VCaP (cell line): ENCODE measurements around the gene ASB16.

ENCODE experiments used
- H3K27ac ChIP-seq: fragments of 450-650 bp; 2 replicates; pipeline ENCODE4 v1.5.1; 2017
- TF ChIP-seq, protein P1 (sequence below): fragments of 450-650 bp; conservative IDR thresholded peaks from 2 replicates; pipeline ENCODE4 v1.5.1; 2017; ENCODE audit warnings: mild to moderate bottlenecking, moderate library complexity

Gene ASB16

DNA sequence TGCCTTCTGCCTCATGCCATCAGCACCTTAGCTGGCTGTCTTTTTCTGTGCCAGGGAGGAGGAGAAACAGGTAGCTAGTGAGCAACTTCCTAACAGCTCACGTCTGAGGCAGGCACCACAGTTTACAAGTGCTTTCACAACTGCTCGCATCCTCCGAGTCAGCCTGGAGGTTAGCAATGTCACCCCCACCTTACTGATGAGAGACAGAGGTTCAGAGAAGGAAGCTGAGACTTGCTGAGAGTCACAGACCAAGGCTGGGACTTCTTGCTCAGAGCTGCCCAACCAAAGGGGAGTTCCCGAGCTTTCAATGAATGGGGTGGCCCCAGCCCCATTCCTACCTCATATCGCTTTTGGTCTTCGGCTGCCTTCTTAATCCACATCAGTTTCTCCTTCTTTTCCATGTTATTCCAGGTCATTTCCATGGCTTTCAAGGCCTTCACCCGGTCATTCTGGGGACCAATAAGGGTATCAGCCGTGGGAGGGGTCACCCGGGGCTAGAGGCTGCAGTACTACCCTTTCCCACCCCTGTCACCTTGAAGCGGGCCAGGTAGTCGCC lies 39.4 kb downstream of the ASB16 start:
- no peak overlapping the region; the same call in 1 of the 2 replicates for H3K27ac ChIP-seq
- TF ChIP-seq, protein P1, sequence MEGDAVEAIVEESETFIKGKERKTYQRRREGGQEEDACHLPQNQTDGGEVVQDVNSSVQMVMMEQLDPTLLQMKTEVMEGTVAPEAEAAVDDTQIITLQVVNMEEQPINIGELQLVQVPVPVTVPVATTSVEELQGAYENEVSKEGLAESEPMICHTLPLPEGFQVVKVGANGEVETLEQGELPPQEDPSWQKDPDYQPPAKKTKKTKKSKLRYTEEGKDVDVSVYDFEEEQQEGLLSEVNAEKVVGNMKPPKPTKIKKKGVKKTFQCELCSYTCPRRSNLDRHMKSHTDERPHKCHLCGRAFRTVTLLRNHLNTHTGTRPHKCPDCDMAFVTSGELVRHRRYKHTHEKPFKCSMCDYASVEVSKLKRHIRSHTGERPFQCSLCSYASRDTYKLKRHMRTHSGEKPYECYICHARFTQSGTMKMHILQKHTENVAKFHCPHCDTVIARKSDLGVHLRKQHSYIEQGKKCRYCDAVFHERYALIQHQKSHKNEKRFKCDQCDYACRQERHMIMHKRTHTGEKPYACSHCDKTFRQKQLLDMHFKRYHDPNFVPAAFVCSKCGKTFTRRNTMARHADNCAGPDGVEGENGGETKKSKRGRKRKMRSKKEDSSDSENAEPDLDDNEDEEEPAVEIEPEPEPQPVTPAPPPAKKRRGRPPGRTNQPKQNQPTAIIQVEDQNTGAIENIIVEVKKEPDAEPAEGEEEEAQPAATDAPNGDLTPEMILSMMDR: no peak

DNA sequence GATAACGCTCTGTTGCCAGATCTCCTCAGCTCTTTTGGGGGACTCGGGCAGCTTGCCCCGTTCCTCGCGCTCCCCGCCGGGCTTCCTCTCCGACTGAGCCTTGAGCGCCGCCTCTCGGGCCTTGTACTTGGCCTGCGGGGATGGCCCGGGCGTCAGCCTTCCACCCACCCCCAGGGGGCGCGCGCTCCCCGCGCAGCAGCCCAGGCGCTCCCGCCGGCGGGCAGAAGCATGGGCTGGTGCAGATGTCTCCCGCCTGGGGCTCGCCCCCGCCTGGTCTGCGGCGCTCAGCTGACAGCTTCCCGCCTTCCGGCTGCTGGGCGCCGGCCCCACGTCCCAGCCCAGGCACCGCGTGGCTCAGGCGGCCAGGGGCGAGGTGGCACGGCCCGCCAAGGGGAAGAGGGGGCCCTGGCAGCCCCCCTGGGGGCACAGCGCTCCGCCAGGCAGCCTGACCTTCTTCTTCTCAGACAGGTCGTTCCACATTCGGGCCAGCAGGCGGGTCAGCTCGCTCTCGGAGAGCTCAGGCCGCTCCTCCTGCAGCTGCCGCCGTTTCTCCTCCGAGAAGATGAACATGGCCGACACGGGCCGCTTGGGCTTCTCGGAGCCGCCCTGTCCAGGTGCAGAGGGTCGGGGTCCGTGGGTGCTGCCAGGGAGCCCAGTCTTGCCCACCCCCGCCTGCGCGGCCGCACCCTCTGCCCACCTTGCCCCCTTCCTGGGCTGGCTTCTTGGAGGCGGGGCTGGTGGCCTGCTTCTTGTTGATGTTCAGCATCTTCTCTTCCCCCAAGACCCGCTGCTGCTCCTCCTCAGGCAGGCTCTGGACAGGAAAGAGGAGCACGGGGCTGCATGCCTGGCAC lies 40.1 kb downstream of the ASB16 start:
- H3K27ac ChIP-seq: peak overlapping the region; percentile 7; the same call in 1 of the 2 replicates
- TF ChIP-seq, protein P1: peak; percentile 80

DNA sequence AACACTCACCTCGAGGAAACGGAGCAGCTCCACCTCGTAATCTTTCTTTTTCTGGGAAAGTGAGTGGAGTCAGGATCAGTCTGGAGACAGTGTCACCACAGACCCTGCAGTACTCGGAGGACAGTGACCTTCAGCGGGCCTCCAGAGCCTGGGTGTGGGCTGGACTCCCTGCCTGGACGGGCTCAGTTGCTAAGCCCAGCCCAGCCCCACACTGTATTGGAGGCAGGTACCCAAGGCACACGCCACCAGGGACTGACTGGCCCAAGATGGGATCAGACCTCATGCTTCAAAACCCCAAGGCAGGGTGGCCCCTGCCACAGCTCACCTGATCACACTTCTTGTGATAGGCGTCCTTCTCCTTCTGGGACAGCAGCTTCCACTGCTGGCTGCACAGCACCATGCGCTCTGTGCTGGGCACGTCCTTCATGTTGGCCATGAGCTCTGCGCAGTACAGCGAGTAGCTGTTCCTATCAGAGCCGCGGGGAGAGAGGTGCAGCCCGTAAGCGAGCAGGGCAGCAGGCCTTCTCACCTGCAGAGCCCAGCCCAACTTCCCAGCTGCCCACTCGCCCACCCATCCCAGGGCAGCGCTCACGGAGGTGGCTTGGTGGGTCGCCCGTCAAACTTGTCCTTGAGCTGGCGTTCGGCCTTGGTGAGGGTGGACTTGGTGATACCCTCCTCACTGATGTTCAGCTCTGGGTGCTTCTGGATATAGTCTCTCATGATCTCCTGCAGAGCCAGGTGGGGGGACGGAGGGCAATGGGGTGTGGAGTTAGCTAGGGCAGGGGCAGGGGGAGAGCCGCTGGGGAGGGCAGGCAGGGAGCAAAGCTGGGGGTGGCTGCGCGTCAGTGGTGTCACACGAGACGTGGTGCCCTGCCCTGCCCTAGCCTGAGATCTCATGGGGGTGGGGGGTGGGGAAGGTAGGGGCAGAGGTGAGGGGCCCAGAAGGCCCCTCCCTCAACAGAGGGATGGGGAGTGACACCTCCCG lies 41.1 kb downstream of the ASB16 start:
- TF ChIP-seq, protein P1: no peak
- no peak overlapping the region for H3K27ac ChIP-seq

DNA sequence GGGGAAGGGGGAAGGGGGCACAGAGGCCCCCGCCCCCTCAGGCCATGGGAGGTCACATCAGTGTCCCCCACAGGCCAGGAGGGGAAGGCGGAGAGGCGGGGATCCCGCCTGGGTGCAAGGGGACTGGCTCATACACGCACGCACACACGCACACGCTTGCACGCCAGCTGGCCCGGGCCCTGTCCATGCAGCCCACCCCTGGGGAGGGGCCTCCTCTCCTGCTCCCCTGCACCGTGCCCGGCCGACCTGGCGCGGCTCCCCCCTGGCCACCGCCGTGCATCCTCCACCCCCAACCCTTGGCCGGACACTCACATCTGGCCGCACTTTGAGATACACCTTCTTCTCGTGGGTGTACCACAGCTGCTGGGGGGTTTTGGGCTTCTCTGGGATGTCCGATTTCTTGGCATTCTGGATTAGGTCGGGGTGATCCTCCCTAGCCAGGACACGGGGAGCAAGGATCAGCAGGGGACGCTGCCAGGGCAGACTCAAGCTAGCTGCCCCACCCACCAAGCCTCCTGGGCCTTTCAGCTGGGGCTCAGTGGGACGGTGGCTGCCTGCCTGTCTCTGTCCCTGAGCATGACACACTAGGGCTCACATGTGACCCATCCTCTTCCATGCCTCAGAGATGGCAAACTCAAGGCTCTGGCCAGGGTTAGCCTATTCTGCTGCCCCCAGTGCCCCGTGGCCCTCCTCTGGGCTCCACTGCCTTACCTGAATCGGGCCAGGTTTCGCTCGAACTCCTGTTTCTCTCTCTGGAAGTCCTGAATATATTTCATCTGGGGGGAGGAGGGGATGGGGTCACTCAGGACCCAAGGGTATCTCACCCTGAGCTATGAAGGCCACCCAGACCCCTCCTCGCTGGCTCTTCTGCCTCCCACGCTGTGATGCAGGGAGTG lies 42.3 kb downstream of the ASB16 start:
- no peak overlapping the region for H3K27ac ChIP-seq
- TF ChIP-seq, protein P1: no peak

DNA sequence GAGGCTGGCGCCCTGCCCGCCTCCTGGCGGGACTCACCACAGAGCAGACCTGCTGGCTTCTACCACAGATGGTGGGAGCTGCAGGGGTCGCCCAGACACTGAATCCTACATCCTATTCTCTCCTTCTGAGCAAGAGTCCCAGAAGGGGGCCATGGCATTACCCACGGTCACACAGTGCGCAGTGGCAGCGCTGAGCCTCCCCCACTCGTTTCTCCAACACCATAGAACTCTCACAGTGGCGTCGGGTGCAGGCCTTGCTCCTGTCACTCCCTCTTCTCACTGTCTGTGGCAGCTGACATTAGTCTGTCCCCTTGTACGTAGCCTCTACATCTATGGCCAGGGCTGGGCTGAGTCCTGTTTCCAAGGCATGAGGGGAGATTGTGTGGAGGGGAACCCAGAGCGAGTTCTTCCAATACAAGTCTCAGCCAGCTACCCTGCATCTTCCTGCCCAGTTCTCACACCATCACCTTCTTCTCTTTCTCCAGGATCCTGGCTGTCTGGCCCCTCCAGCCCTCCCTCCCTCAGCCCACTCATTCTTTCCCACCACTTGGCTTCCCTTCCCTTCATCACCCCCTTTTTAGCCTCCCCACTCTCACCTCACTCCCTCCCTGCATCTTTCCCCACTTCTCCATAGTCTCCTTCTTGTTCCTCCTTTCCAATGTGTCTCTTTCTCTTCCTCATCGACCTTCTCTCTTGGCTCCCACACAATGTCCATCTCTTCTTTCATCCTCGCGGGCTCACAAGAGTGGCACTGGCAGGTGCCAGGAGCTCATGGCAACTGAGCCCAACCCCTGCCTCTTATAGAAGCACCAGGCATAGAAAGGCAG lies 43.1 kb downstream of the ASB16 start:
- TF ChIP-seq, protein P1: no peak
- no peak overlapping the region for H3K27ac ChIP-seq

DNA sequence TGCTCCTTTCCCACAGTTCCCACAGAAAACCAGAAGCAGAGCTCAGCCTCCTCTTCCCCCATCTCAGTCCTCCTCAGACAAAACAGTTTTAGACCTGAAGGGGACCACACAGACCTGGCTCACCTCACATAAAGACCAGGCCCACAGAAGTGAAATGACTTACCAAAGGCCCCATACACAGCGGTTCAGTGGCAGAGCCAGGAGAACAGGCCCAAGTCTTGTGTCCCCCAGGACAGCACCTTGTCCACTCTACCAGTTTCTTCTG lies 43.7 kb downstream of the ASB16 start:
- H3K27ac ChIP-seq: no peak overlapping the region
- TF ChIP-seq, protein P1: no peak
